ENCODE measurements around the gene FKBP6.

DNA sequence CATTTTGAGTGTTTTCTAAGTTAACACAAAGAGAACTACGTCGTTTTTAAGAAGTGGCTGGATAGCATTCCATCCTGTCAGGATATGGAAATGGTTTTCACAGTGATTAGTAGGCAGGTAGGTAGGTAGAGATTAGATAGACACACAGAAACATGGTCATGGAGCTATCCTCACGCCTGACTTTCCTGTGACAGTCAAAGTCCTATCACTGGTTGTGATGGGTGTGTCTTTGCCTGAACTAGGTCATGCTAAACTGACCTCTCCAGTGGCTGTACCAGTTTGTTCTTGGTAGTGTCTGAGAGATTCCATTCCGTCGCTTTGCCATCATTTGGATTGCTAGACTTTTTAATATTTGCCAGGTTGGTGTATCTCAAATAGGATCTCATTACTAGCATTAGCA, 28.2 kb downstream of the FKBP6 start:
- TF ChIP-seq, protein P1, sequence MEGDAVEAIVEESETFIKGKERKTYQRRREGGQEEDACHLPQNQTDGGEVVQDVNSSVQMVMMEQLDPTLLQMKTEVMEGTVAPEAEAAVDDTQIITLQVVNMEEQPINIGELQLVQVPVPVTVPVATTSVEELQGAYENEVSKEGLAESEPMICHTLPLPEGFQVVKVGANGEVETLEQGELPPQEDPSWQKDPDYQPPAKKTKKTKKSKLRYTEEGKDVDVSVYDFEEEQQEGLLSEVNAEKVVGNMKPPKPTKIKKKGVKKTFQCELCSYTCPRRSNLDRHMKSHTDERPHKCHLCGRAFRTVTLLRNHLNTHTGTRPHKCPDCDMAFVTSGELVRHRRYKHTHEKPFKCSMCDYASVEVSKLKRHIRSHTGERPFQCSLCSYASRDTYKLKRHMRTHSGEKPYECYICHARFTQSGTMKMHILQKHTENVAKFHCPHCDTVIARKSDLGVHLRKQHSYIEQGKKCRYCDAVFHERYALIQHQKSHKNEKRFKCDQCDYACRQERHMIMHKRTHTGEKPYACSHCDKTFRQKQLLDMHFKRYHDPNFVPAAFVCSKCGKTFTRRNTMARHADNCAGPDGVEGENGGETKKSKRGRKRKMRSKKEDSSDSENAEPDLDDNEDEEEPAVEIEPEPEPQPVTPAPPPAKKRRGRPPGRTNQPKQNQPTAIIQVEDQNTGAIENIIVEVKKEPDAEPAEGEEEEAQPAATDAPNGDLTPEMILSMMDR (IDR thresholded peaks at IDR 0.05), result no peak
- TF ChIP-seq POLR2AphosphoS5 (IDR thresholded peaks at IDR 0.05; ENCODE audit: insufficient read depth in 1 of 2, low read depth in 1 of 2) (no peak), POLR2A (IDR thresholded peaks at IDR 0.05) (no peak)
